ENCODE measurements around the gene FKBP7.

GRCh38 chr2:178508646-178509045 is 30.2 kb upstream of the FKBP7 start:
- TF ChIP-seq, protein P1, sequence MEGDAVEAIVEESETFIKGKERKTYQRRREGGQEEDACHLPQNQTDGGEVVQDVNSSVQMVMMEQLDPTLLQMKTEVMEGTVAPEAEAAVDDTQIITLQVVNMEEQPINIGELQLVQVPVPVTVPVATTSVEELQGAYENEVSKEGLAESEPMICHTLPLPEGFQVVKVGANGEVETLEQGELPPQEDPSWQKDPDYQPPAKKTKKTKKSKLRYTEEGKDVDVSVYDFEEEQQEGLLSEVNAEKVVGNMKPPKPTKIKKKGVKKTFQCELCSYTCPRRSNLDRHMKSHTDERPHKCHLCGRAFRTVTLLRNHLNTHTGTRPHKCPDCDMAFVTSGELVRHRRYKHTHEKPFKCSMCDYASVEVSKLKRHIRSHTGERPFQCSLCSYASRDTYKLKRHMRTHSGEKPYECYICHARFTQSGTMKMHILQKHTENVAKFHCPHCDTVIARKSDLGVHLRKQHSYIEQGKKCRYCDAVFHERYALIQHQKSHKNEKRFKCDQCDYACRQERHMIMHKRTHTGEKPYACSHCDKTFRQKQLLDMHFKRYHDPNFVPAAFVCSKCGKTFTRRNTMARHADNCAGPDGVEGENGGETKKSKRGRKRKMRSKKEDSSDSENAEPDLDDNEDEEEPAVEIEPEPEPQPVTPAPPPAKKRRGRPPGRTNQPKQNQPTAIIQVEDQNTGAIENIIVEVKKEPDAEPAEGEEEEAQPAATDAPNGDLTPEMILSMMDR (IDR thresholded peaks at IDR 0.05): no peak
- no peak for TF ChIP-seq POLR2AphosphoS5 (IDR thresholded peaks at IDR 0.05)
